ENCODE results near the gene PIK3R2.

PIK3R2 gene

DNA sequence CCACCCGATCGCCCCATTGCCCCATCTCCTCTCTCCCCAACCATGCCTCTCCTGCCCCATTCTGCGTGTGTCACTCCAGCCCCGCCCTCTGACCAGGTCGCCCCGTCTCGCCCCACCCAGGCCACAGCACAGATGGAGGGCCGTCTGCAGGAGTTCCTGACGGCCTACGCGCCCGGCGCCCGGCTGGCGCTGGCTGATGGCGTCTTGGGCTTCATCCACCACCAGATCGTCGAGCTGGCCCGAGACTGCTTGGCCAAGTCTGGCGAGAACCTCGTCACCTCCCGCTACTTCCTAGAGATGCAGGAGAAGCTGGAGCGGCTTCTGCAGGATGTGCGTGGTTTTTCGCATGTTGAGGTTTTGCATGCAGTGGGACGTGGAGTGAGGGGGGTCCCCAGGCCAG, 29.1 kb upstream of the PIK3R2 start:
- DNase-seq (ENCODE audit: low spot score): no peak

DNA sequence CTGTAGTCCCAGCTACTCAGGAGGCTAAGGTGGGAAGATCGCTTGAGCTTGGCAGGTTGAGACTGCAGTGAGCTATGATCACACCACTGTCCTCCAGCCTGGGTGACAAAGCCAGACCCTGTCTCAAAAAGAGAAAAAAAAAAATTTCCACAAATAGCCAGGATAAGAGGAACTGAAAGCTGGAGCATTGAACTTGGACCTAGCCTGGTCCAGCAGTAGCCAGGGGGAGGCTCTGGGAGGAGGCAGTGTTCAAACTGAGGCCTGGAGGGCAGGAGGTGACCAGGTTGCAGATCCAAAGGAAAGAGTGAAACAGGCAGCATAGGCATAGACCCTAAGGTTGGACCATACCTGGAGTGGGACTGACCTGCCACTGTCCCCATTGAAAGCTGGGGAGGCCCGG, 26.9 kb upstream of the PIK3R2 start:
- DNase-seq (ENCODE audit: low spot score): no peak

GRCh38 chr19:18128044-18128443, 24.9 kb upstream of the PIK3R2 start:
- DNase-seq (ENCODE audit: low spot score): no peak

DNA sequence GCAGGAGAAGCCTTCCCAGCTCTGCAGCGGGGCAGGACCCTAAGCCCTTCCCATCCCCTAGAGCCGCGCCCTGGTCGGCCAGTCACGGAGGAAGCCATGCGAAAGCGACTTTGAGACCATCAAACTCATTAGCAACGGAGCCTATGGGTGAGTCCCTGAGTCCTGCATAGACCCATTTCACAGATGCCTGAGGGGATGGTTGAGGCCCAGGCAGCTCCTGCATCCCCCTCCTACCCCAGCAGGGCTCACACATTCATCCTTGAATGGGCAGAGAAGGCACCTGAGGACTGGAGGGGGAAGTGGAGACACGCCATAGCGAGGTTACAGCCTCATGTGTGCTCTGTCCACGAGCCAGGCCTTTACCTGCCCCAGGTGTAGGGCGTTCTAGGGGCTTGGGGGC, 24.2 kb upstream of the PIK3R2 start:
- DNase-seq (ENCODE audit: low spot score): no peak

DNA sequence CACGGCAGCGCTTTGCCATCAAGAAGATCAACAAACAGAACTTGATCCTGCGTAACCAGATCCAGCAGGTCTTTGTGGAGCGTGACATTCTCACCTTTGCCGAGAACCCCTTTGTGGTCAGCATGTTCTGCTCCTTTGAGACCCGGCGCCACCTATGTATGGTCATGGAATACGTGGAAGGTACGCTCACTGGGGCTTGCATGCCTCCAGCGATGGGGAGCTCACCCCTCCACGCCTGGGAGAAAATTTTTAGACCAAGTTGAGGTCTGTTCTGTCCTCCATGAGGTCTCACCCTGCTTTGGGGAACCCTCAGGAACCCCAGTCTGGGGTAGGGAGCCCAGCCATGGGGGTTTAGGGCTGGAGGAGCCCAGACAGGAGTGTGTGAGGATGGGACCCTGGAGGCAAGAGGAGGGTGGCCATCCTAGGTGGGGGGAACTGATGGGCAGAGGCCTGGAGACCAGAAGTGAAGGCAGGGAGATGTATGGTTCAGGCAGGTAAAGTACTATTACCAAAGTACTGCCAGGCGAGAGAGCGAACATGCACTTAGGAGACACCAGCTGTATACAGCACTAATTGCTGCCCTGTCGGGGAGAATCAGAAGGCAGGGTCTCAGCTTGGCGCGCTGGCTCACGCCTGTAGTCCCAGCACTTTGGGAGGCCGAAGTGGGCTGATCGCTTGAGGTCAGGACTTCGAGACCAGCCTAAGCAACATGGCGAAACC, 22.3 kb upstream of the PIK3R2 start:
- no peak for DNase-seq (ENCODE audit: low spot score)

DNA sequence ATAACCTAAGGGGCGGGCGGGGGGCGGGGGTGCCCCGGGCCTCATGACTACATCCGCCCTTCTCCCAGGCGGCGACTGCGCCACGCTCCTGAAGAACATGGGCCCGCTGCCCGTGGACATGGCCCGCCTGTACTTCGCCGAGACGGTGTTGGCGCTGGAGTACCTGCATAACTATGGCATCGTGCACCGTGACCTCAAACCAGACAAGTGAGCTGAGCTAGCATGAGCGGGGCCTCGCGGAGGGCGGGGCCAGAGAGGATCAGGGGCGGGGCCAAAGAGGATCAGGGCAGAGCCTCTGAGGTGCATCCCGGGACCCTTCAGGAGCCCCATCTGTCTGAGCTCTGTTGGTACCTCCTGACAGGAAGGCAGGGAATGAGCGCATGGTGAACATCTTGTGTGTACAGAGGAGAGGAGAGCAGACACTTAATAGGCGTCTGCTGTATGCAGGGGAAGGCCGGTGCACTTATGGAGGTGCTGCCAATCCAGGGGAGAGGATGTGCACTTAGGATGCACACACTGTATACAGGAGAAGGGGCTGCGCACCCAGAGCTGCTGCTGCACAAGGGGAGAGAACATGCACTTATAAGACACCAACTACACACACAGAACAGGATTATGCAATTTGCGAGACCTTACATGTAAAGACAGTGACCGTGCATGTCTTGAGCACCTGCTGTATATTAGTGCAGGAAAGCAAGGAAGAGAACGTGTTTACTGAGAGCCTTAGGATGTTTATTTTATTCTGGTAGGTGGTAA, 20.9 kb upstream of the PIK3R2 start:
- no peak for DNase-seq (ENCODE audit: low spot score)

- DNase-seq (ENCODE audit: low spot score): no peak
Observed at GRCh38 chr19:18135712-18136584, 17.0 kb upstream of the PIK3R2 start.

- DNase-seq (ENCODE audit: low spot score): no peak
Observed at GRCh38 chr19:18137242-18137641, 15.7 kb upstream of the PIK3R2 start.

- DNase-seq (ENCODE audit: low spot score): no peak
Observed at GRCh38 chr19:18137657-18138339, 15.2 kb upstream of the PIK3R2 start.

DNA sequence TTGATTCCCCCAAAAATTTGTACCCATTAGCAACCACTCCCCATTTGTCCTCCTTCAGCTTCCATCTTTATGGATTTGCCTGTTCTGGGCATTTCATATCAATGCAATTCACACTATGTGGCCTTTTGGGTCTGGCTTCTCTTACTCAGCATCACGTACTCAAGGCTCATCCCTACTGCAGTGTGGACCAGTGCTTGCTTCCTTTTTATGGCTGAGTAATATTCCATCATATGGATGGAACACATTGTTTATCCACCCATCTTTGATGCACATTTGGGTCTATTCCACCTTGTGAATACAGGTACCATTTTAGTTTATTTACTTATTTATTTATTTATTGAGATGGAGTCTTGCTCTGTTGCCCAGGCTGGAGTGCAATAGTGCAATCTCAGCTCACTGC, 12.5 kb upstream of the PIK3R2 start:
- DNase-seq (ENCODE audit: low spot score): no peak

DNA sequence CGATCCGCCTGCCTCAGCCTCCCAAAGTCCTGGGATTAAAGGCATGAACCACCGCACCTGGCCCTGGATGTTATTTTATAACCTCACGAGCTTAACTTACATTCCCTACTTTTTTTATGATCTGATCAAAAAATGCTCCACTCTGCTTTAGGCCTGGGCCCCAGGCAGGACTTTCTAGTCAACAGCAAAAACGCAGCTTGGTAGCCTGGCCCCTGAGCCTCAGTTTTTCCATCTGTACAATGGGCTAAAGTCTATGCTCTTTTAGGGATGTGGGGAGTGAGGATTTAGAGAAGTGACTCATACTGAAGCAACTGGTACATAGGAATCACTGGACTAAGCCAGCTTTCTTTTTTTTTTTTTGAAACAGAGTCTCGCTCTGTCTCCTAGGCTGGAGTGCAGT, 11.9 kb upstream of the PIK3R2 start:
- DNase-seq (ENCODE audit: low spot score): no peak

GRCh38 chr19:18143902-18144301, 9.1 kb upstream of the PIK3R2 start:
- no peak for DNase-seq (ENCODE audit: low spot score)

DNA sequence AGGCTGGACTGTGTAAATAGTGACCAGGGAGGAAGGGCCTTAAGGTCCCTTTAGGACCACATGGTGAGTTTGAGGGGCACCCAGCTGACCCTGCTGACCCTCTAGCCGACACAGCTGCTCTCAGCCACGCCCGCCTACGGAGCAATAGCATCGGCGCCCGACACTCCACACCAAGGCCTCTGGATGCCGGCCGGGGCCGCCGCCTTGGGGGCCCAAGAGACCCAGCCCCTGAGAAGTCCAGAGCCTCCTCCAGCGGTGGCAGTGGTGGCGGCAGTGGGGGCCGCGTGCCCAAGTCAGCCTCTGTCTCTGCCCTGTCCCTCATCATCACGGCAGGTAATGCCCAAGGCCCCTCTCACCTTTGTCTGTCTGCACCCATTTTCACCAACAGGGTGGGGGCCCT, 8.6 kb upstream of the PIK3R2 start:
- DNase-seq (ENCODE audit: low spot score): no peak

DNA sequence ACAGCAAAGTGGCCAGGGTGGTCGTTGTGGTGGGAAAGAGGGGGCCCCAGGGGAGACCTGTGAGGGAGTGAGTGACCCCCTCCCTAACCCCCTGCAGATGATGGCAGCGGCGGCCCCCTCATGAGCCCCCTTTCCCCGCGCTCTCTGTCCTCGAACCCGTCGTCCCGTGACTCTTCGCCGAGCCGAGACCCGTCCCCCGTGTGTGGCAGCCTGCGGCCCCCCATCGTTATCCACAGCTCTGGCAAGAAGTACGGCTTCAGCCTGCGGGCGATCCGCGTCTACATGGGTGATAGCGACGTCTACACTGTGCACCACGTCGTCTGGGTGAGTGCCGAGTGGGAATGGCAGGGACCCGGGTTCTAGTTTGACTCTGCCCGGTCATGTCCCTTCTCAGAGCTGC, 8.1 kb upstream of the PIK3R2 start:
- no peak for DNase-seq (ENCODE audit: low spot score)

GRCh38 chr19:18145391-18145999, 7.5 kb upstream of the PIK3R2 start:
- DNase-seq (ENCODE audit: low spot score): no peak

- no peak for DNase-seq (ENCODE audit: low spot score)
Observed at GRCh38 chr19:18147396-18147795, 5.6 kb upstream of the PIK3R2 start.

DNA sequence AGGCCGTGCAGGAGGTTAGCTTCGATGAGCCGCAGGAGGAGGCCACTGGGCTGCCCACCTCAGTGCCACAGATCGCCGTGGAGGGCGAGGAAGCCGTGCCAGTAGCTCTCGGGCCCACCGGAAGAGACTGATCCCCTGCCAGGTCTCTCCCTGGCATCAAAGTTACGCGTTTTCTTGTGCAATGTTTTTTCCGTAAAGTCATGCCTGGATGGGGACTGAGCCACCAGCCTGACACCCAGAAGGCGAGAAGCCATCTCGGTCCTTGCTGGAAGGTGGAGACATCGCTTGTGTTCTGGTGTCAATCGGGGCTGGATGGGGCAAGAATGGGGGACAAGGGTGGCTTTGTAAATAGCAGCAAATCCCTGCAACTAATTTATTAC, 3.4 kb upstream of the PIK3R2 start:
- DNase-seq (ENCODE audit: low spot score): no peak

GRCh38 chr19:18150776-18151624, 2.0 kb upstream of the PIK3R2 start:
- no peak for DNase-seq (ENCODE audit: low spot score)

DNA sequence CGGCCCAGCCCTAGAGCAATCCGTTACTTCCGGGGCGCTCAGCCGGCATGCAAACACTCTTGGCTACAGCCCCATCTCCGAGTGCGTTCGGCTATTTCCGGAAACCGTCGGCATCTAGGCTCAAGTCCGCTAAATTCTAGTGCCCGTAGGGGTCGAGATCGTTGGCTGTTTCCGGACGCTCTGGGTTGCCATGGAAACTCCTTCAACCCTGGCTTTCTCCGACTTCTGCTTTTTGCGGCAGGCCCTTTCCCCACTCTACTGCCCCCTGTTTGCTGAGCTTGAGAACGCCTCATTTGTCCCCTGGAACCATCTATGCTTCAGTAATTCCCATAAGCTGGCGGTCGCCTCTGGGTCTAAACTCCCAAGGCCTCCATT, 534 bp upstream of the PIK3R2 start:
- peak; percentile 95 for DNase-seq (ENCODE audit: low spot score)

DNA sequence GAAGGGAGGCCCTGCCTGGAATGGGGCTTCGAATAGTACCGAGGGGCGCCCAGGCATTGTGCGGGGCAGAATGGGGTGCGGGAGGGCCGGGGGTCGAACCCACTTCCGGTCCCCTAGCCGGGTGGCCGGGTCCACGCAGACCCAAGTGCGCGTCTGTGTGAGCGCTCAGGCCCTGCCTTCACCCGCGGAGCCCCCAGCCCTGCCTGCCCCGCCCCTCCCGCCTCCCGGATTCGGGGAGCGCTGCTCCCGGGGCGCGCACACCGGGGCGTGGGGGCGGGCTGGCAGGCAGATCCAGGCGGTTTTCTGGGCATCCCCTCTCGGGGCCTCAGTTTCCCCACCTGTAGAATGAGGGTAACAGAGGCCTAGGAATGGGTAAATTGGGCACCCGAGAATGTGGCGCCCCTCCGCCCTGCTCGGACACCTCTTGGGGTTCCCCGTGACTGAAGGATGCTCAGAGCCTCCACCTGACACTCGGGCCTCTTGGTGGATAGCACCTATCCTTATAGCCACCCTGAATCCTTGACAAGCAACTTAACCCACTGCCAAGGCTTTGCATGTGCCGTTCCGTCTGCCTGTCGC, 682 bp downstream of the PIK3R2 start:
- DNase-seq (ENCODE audit: low spot score): peak; percentile 39

Data from AG20443 (cell line).